Measurements from ENCODE around the gene UBR4. TPM values are rescaled to one million over a fixed set of nuclear protein-coding genes. Genes with fewer than 3 reads are reported as not detected.

The UBR4 gene
- total RNA-seq, 3 donors from 2014 or later: 114 to 145 (median 140) TPM

DNA sequence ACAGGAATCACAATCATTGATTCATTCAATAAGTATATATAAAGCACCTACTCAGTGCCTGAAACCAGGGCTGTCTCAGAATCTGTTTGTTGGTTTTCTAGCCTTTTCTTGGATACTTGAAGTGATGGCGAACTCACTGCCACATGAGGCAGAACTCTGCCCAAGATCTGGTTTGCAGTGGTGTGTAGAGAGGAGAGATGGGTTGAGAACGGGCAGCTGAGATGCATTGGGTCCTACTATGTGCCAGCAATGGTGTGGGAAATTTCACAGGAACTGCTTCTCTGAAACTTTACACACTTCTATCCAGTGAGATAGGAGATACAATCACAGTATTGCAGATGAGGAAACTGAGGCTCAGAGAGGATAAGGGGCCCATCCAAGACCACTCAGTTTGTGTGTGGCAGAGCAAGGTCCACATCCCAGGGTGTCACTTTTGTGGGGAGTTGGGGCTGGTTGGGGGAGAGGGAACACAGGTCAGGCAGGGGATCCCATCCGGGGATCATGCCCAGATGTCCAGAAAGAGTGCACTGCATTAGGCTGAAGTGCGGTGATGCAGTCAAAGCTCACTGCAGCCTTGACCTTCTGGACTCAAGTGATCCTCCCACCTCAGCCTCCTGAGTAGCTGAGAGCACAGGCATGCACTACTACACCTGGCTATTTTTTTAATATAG is 169.9 kb downstream of the UBR4 start:
- no peak for DNase-seq (ENCODE audit: low spot score in 2 of 2)
- H3K4me1 ChIP-seq: no peaks in the 10 kb centered on the region
- intact Hi-C loops (cut with DNase I; ENCODE audit: low total_unique reads): no loop called here
- H3K27me3 ChIP-seq: no peaks in the 10 kb centered on the region
- no peak overlapping the region for H3K4me3 ChIP-seq
- H3K36me3 ChIP-seq: no peaks in the 10 kb centered on the region
- H3K27ac ChIP-seq: no peak overlapping the region
- TF ChIP-seq, protein P1, sequence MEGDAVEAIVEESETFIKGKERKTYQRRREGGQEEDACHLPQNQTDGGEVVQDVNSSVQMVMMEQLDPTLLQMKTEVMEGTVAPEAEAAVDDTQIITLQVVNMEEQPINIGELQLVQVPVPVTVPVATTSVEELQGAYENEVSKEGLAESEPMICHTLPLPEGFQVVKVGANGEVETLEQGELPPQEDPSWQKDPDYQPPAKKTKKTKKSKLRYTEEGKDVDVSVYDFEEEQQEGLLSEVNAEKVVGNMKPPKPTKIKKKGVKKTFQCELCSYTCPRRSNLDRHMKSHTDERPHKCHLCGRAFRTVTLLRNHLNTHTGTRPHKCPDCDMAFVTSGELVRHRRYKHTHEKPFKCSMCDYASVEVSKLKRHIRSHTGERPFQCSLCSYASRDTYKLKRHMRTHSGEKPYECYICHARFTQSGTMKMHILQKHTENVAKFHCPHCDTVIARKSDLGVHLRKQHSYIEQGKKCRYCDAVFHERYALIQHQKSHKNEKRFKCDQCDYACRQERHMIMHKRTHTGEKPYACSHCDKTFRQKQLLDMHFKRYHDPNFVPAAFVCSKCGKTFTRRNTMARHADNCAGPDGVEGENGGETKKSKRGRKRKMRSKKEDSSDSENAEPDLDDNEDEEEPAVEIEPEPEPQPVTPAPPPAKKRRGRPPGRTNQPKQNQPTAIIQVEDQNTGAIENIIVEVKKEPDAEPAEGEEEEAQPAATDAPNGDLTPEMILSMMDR (IDR thresholded peaks at IDR 0.05): no peak
- TF ChIP-seq POLR2AphosphoS5 (IDR thresholded peaks at IDR 0.05) (no peak), POLR2A (IDR thresholded peaks at IDR 0.05) (no peak)
- no peaks in the 10 kb centered on the region for H3K9me3 ChIP-seq

DNA sequence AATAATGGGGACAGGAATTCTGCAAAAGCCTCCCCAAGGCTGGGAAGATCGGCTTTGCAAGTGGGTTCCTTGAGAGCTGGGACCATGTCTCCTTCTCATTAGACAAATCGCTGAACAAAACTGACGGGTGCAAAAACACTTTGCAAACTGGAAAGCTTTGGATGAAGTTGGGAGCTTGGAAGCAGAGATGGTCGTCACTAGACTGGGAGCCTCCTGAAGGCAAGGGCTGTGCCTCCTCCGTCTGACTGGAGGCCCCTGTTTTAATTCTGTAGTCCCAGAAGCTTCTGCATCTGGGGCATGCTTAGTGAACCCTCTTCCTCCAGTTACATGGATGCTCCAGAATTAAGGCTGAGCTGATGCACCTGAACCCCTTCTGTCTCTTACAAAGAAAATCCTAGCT is 171.3 kb downstream of the UBR4 start:
- Histone ChIP-seq H3K36me3 (no peaks in the 10 kb centered on the region), H3K4me1 (no peaks in the 10 kb centered on the region), H3K27ac (no peak overlapping the region), H3K9me3 (no peaks in the 10 kb centered on the region), H3K27me3 (no peaks in the 10 kb centered on the region), H3K4me3 (no peak overlapping the region)
- DNase-seq (ENCODE audit: low spot score in 2 of 2): no peak
- TF ChIP-seq POLR2A (IDR thresholded peaks at IDR 0.05) (no peak), POLR2AphosphoS5 (IDR thresholded peaks at IDR 0.05) (no peak)
- TF ChIP-seq, protein P1 (IDR thresholded peaks at IDR 0.05): no peak
- intact Hi-C loops (cut with DNase I; ENCODE audit: low total_unique reads): no loop called here

DNA sequence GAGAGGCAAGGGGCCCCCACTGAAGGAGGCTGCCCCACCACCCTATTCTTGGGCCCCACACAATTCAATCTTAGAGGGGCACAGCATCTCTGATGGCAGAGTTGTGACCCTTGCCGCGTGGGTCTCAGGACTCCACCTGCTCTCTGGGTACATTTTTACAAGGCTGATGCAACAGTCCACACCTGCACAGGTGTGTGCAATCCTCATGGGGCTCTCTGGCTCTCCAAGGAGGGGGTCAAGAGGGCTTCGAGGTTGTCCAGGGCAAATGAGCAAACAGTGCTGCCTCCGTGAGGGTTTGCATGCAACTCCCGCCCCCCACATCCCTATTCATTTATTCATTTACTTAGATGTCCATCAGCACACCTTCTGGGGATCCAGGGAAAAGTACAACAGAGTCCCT is 172.0 kb downstream of the UBR4 start:
- intact Hi-C loops (cut with DNase I; ENCODE audit: low total_unique reads): no loop called here
- DNase-seq (ENCODE audit: low spot score in 2 of 2): no peak
- Histone ChIP-seq H3K27ac (no peak overlapping the region), H3K9me3 (no peaks in the 10 kb centered on the region), H3K27me3 (no peaks in the 10 kb centered on the region), H3K4me1 (no peaks in the 10 kb centered on the region), H3K36me3 (no peaks in the 10 kb centered on the region), H3K4me3 (no peak overlapping the region)
- TF ChIP-seq POLR2A (IDR thresholded peaks at IDR 0.05): no peak
- no peak for TF ChIP-seq POLR2AphosphoS5 (IDR thresholded peaks at IDR 0.05)
- TF ChIP-seq, protein P1 (IDR thresholded peaks at IDR 0.05): no peak

DNA sequence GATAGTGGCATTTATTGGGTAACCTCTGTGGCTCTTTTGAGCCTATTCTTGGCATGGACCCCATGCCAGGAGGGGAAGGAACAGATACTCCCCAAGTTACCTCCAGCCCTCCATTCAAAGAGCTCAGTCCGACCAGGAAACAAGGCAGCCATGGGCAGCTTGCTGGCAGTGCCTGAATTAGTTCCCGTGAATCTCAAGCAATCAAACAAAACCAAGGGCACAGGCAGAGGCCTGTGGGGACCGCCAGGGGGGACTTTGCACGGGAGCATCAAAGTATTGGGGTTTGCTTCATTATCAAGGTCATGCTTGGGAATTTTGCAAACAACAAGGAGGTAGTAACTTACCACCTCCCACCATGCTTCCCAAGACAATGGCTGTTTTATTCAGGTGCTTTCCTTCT is 172.4 kb downstream of the UBR4 start:
- TF ChIP-seq, protein P1 (IDR thresholded peaks at IDR 0.05): no peak
- Histone ChIP-seq H3K9me3 (no peaks in the 10 kb centered on the region), H3K4me1 (no peaks in the 10 kb centered on the region), H3K36me3 (no peaks in the 10 kb centered on the region), H3K27me3 (no peaks in the 10 kb centered on the region), H3K4me3 (no peak overlapping the region), H3K27ac (no peak overlapping the region)
- intact Hi-C loops (cut with DNase I; ENCODE audit: low total_unique reads): no loop called here
- no peak for DNase-seq (ENCODE audit: low spot score in 2 of 2)

DNA sequence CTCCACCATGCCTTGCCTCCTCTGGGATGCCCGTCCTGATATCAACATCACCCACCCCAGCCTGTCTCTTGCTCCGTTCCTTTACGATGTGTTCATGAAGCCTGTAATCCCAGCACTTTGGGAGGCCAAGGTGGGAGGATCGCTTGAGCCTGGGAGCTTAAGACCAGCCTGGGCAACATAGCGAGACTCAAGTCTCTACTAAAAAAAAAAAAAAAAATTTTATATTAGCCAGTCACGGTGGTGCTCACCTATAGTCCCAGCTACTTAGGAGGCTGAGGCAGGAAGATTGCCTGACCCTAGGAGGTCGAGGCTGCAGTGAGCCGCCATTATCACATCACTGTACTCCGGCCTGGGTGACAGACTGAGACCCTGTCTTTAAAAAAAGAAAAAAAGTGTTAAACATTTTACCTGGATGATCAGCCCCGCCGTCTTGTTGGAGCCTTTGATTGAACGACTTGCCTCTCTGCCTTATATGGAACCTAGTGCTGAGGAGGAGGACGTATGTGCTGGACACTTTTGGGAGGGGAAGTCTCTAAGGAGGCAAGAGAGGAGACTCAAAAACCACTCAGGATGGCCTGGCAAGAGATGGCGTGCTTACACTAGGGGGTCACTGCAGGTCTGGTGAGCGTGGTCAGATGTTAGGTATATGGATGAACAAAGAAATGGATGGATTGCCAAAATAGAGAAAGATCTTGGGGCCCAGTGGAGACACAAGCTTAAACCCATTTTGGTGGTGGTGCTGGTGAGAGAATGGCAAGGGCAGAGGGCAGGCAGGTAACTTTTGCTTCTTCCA is 173.1 kb downstream of the UBR4 start:
- intact Hi-C loops (cut with DNase I; ENCODE audit: low total_unique reads): no loop called here
- no peaks in the 10 kb centered on the region for H3K4me1 ChIP-seq
- TF ChIP-seq POLR2A (IDR thresholded peaks at IDR 0.05) (no peak), POLR2AphosphoS5 (IDR thresholded peaks at IDR 0.05) (no peak)
- TF ChIP-seq, protein P1 (IDR thresholded peaks at IDR 0.05): no peak
- H3K27me3 ChIP-seq: no peaks in the 10 kb centered on the region
- DNase-seq (ENCODE audit: low spot score in 2 of 2): no peak
- no peaks in the 10 kb centered on the region for H3K36me3 ChIP-seq
- H3K4me3 ChIP-seq: no peak overlapping the region
- H3K9me3 ChIP-seq: no peaks in the 10 kb centered on the region
- peak overlapping the region; percentile 69 to 83 for H3K27ac ChIP-seq
